Omental fat pad (tissue), 4 donors: Measurements from ENCODE around the gene USF2. TPM values are rescaled to one million over a fixed set of nuclear protein-coding genes. Genes with fewer than 3 reads are reported as not detected.

Experiments used
- ATAC-seq: fragments of 150-250 bp; one replicate; pipeline ENCODE4 v1.9.1; 2016; ENCODE audit warnings: mild to moderate bottlenecking, moderate library complexity; ENCODE audit not compliant: low FRiP score
- DNase-seq: peaks from one replicate; pipeline ENCODE4 v3.0.0-alpha.2; 2019; ENCODE audit warnings: low spot score
- total RNA-seq, 4 donors: library from RNA; depleted of rRNA; stranded (reverse); fragments of >200 nt; gene quantifications; one replicate each; pipeline ENCODE4 v1.1.0, GENCODE V29; 2016
- TF ChIP-seq, protein P1 (sequence below), 3 donors: fragments of 450-650 bp; IDR thresholded peaks; one replicate each; pipeline ENCODE4 v1.5.1; 2016 to 2017; ENCODE audit warnings: antibody characterized with exemption in 3 of 3, mild to moderate bottlenecking in 3 of 3, moderate library complexity in 2 of 3

USF2 gene
- total RNA-seq, 4 donors from 2014 or later: 67.0 to 106 (median 92.0) TPM

- no peak for DNase-seq
- TF ChIP-seq, protein P1, sequence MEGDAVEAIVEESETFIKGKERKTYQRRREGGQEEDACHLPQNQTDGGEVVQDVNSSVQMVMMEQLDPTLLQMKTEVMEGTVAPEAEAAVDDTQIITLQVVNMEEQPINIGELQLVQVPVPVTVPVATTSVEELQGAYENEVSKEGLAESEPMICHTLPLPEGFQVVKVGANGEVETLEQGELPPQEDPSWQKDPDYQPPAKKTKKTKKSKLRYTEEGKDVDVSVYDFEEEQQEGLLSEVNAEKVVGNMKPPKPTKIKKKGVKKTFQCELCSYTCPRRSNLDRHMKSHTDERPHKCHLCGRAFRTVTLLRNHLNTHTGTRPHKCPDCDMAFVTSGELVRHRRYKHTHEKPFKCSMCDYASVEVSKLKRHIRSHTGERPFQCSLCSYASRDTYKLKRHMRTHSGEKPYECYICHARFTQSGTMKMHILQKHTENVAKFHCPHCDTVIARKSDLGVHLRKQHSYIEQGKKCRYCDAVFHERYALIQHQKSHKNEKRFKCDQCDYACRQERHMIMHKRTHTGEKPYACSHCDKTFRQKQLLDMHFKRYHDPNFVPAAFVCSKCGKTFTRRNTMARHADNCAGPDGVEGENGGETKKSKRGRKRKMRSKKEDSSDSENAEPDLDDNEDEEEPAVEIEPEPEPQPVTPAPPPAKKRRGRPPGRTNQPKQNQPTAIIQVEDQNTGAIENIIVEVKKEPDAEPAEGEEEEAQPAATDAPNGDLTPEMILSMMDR (IDR thresholded peaks at IDR 0.05): no peak
- ATAC-seq: no peak
Measured at GRCh38 chr19:35305181-35305580, 36.4 kb downstream of the USF2 start.

GRCh38 chr19:35306473-35307246 lies 37.9 kb downstream of the USF2 start:
- DNase-seq (no peak), ATAC-seq (no peak)
- TF ChIP-seq, protein P1 (IDR thresholded peaks at IDR 0.05): no peak

DNA sequence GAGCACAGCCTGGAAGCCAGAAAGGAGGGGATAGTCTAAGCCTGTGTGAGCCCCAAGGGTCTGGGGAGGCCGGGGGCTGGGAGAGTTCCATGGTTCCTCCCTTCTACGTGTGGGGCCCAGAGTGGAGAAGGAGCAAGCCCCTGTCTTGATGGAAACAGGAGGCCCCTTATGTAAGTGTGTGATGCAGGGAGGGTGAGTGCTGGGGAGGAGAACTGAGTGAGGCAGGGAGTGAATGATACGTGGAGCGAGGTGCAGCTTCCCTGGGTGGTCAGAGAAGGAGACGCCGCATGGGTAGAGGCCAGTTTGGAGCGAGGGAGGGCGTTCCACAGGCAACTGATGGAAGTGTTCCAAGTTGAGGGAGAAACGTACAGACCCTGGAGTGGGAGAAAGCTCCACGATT lies 39.2 kb downstream of the USF2 start:
- DNase-seq (no peak), ATAC-seq (no peak)
- TF ChIP-seq, protein P1 (IDR thresholded peaks at IDR 0.05): no peak

GRCh38 chr19:35308910-35309309 lies 40.1 kb downstream of the USF2 start:
- ATAC-seq: no peak
- TF ChIP-seq, protein P1 (IDR thresholded peaks at IDR 0.05): no peak

GRCh38 chr19:35309481-35310279 lies 40.9 kb downstream of the USF2 start:
- TF ChIP-seq, protein P1 (IDR thresholded peaks at IDR 0.05): no peak
- no peak for DNase-seq
- ATAC-seq: peak; percentile 78

More at GRCh38 chr19:35308910-35309309, 40.1 kb downstream of the USF2 start:
- DNase-seq: no peak

GRCh38 chr19:35310331-35310730 lies 41.6 kb downstream of the USF2 start:
- DNase-seq (no peak), ATAC-seq (no peak)
- TF ChIP-seq, protein P1 (IDR thresholded peaks at IDR 0.05): no peak
